Measurements from ENCODE around the gene LRP1B.

- TF ChIP-seq POLR2AphosphoS5 (IDR thresholded peaks at IDR 0.05; ENCODE audit: low read depth, low read length) (no peak), POLR2A (IDR thresholded peaks at IDR 0.05; ENCODE audit: low read depth, low read length) (no peak), TAF1 (IDR thresholded peaks at IDR 0.05; ENCODE audit: borderline replicate concordance, low read depth, low read length) (no peak)
Measured at GRCh38 chr2:140696449-140696848, 1434.4 kb downstream of the LRP1B start.
